Keratinocyte (primary cell): Measurements from ENCODE around the gene SLC7A6.

Experiments
- EZH2 ChIP-seq: IDR thresholded peaks from one replicate; pipeline ENCODE4 v1.6.1; 2012; ENCODE audit warnings: inconsistent platforms, mild to moderate bottlenecking, low read length, moderate library complexity
- TF ChIP-seq, protein P1 (sequence below), 3 experiments: IDR thresholded peaks in 1 of 3; conservative IDR thresholded peaks in 1 of 3; optimal IDR thresholded peaks in 1 of 3; 2 replicates in 2 of 3; 3 replicates in 1 of 3; pipeline versions ENCODE3 to v1.5.1; 2011; ENCODE audit warnings: low read length in 3 of 3, mild to moderate bottlenecking in 3 of 3, moderate library complexity in 2 of 3, control low read depth in 1 of 3, inconsistent platforms in 1 of 3; ENCODE audit not compliant: insufficient read depth in 2 of 3; ENCODE audit errors: extremely low read depth in 1 of 3

DNA sequence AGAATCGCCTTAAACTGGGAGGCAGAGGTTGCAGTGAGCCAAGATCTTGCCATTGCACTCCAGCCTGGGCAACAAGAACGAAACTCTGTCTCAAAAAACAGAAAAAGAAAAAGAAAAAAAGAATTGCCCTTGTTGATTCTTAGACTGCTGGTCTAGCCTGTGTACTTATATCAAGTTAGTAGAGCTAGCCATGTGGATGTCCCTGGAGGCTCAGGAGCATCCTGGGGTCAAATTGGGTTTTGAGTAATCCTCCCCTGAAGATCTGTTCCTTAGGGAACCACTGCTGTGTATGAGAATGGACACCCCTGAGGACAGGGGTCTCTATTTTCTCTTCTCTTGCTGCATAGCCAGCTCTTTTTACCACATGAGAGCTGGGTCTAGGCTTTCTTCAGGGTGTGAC is 24.9 kb downstream of the SLC7A6 start:
- TF ChIP-seq, protein P1, sequence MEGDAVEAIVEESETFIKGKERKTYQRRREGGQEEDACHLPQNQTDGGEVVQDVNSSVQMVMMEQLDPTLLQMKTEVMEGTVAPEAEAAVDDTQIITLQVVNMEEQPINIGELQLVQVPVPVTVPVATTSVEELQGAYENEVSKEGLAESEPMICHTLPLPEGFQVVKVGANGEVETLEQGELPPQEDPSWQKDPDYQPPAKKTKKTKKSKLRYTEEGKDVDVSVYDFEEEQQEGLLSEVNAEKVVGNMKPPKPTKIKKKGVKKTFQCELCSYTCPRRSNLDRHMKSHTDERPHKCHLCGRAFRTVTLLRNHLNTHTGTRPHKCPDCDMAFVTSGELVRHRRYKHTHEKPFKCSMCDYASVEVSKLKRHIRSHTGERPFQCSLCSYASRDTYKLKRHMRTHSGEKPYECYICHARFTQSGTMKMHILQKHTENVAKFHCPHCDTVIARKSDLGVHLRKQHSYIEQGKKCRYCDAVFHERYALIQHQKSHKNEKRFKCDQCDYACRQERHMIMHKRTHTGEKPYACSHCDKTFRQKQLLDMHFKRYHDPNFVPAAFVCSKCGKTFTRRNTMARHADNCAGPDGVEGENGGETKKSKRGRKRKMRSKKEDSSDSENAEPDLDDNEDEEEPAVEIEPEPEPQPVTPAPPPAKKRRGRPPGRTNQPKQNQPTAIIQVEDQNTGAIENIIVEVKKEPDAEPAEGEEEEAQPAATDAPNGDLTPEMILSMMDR (optimal IDR thresholded peaks at IDR 0.05 in 1 of 3, IDR thresholded peaks at IDR 0.05 in 1 of 3, conservative IDR thresholded peaks at IDR 0.05 in 1 of 3; ENCODE audit: extremely low read depth in 1 of 3, insufficient read depth in 2 of 3, low read length in 3 of 3) = no peak
- TF ChIP-seq EZH2 = no peak
